HG03432 (cell line): ENCODE results near the gene NT5C3B.
"Not testable (repeated sequence)": the region's sequence is repeated elsewhere in the genome, so short reads cannot be mapped to it uniquely, and the experiment has no call there.

Experiments
- ATAC-seq: cut with Tn5 transposase; IDR thresholded peaks from one replicate; pipeline ENCODE4 v1.9.1; 2021; ENCODE audit warnings: mild to moderate bottlenecking, moderate library complexity; ENCODE audit not compliant: unreplicated experiment

Gene NT5C3B

DNA sequence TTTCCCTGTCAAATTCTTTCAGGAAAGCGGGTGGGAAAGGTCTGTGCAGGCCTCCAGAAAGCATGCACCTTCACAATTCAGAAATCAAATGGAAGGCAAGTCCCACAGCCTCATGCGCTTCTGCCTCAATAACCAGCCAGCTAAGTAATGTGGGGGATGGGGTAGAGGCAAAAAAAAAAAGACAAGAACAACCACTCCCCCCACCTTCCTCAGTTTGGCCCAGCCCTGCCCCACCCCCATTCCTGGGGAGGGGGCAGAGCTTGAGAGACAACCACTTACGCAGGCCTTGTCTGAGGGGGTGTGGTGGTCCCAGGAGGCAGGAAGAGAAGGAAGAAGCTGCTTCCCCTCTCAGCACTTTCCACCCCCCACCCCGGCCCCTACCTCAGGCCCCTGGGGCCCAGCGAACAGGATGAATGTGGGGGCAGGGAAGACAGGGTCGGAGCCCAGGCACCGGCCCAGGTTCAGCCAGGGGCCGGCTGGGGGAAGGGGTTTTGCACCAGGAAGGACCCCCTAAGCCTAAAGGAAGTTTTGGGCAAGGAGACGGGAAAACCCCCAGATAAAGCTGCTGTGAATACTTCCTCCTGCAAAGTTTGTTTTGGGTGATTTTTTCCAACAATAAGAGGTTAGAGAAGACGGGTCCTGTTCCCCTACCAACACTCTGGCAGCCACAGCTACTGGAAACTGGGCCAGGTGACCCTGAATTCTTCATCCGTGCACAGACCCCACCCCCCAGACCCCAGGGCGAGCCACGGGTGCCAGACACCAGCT lies 50.8 kb downstream of the NT5C3B start:
- ATAC-seq, result no peak

DNA sequence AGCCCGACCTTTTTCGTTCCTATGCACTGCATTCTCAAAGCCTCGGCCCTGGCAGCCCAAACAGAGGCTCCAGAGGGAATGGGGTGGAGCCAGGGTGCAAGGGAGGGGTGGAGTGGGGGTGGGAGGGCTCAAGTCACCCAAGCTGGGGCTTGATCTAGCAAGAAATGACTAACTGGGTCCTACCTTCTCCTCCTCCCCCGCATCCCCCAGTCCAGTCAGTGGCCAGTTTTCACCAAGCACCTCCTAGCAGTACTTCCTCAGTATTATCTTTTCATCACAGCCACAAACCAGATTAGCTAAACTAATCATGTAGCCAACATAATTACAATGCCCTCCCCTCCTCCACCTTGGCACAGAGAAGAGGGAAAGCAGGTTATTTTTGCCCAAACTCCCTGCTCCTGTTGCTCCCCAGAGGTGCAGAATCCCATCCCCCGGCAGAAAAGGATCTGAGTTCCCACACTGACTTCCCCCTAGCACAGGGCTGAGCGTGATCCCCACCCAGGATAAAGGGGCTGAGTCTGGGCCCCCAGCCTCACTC lies 51.8 kb downstream of the NT5C3B start:
- ATAC-seq, result no peak

DNA sequence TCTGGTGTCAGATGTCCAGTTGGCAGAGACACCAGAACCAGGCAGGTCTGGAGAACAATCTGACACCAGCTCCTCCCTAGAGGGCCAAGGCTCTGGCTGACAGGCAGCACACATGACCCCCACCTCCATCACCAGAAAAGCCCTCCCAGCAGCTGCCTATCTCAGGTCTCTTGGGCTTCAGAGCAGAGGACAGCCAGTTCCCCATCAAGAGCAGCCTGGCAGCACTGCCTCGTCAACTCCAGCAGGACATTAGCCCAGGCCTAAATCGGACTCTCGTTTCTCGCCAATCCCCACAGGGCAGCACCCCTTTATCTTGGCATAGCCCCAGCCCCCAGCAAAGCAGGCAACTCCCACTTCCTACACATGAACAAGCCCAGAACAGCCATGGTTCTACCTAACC lies 53.9 kb downstream of the NT5C3B start:
- no peak for ATAC-seq

- ATAC-seq, result no peak
Measured at GRCh38 chr17:41781404-41782110, 54.5 kb downstream of the NT5C3B start.

- ATAC-seq, result no peak
Measured at GRCh38 chr17:41779954-41780353, 56.1 kb downstream of the NT5C3B start.

DNA sequence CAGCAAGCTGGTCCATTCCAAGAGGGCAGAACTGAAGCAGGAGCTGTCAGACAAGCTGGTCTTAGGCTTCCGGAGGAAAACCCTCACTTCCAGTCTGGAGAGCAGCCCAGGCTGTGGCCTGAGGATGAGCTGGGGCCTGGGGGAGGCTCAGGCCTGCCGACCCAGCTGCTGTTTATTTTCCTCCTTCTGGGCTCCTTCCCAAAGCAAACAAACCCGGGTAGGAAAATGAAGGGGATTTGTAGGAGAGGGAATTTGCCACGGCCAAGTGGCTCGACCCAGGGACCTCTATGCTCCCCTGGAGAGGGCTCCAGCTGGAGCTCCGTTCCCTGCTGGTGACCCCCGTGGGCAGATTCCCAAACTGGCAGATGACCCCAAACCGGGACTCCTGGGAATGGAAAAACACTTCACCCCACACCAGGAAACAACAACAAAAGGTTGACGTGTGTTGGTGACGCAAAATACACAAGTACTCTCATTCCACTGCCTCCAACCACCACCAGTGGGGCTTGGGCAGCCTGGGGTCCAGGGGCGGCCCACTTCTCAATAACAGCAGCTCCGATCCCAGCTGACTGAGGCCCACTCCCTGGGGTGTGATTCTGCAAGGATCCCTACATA lies 58.4 kb downstream of the NT5C3B start:
- ATAC-seq, result no peak

- ATAC-seq, result no peak
Measured at GRCh38 chr17:41777157-41777573, 58.9 kb downstream of the NT5C3B start.

GRCh38 chr17:41776262-41776900 lies 59.7 kb downstream of the NT5C3B start:
- ATAC-seq, result not testable (repeated sequence)

DNA sequence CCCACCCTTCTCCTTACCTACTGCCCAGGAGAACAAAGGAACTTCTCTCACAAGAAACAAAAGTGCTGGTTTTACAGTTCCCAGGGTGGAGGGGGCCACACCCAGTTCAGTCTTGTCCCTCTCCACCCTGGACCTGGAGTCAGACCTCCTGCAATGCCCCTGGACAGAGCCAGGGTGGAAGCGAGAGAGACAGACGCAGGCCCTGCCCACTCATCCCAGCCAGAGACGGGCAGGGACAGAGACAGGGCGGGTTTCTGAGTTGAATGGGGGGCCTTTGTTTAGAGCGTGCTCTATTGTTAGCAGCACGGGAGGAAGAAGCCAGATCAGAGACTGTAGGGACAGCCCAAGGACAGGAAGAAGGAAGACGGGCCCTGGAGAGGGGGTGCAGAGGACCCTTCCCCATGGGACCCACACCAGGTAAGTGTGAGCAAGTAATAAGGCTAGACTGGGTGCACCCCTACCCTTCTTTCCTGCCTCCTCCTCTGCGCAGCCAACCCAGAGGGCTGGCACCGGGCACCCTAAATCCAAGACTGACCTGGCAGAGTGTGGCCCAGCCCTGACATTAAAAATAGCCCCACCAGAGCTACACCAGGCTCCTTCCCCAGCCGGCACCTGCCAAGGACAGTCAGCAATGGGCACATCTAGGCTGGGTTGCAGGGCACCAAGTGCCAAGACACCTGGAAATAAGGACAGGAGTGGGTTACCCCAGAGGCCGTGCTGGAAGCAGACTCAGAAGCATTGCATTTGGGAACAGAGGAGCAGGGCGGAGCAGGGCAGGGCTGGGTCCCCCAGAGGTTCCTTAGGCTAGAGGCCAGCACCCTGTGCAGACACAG lies 60.4 kb downstream of the NT5C3B start:
- ATAC-seq, result no peak
